ENCODE data around the gene MAP1LC3C.
"Not testable (repeated sequence)": the region's sequence is repeated elsewhere in the genome, so short reads cannot be mapped to it uniquely, and the experiment has no call there.

The MAP1LC3C gene

GRCh38 chr1:241997401-241997998, 1.4 kb downstream of the MAP1LC3C start:
- no peak for DNase-seq
- intact Hi-C loops (cut with DNase I): loop anchor here (10.0 kb wide), 1 partner anchor 103 kb away; no protein-coding TSS in a partner anchor

- no peak for DNase-seq
- intact Hi-C loops (cut with DNase I): loop anchor here (10.0 kb wide), 1 partner anchor 99 kb away; no protein-coding TSS in a partner anchor
Observed at GRCh38 chr1:241994171-241994570, 4.7 kb downstream of the MAP1LC3C start.

GRCh38 chr1:241992734-241993133, 6.2 kb downstream of the MAP1LC3C start:
- intact Hi-C loops (cut with DNase I): loop anchor here (10.0 kb wide), 1 partner anchor 98 kb away; no protein-coding TSS in a partner anchor
- DNase-seq: no peak

GRCh38 chr1:241990040-241990439, 8.9 kb downstream of the MAP1LC3C start:
- peak; percentile 16 to 88 (median 68) for DNase-seq
- intact Hi-C loops (cut with DNase I): loop anchor here (10.0 kb wide), 1 partner anchor 95 kb away; no protein-coding TSS in a partner anchor

GRCh38 chr1:241988389-241988930, 10.4 kb downstream of the MAP1LC3C start:
- intact Hi-C loops (cut with DNase I); DNase-seq: not testable (repeated sequence)

GRCh38 chr1:241985787-241986186, 13.1 kb downstream of the MAP1LC3C start:
- peak in 21 of 42 donors; percentile 12 to 64 (median 28) for DNase-seq
- intact Hi-C loops (cut with DNase I): no loop called here

- intact Hi-C loops (cut with DNase I): no loop called here
- no peak for DNase-seq
Observed at GRCh38 chr1:241979926-241980325, 19.0 kb downstream of the MAP1LC3C start.

- intact Hi-C loops (cut with DNase I): no loop called here
- no peak for DNase-seq
Observed at GRCh38 chr1:241979071-241979470, 19.8 kb downstream of the MAP1LC3C start.

GRCh38 chr1:241976229-241976628, 22.7 kb downstream of the MAP1LC3C start:
- DNase-seq: no peak
- intact Hi-C loops (cut with DNase I): no loop called here

- intact Hi-C loops (cut with DNase I): no loop called here
- peak in 2 of 42 donors; percentile 4 to 6 for DNase-seq
Observed at GRCh38 chr1:241972703-241973369, 26.1 kb downstream of the MAP1LC3C start.

GRCh38 chr1:241968611-241969010, 30.3 kb downstream of the MAP1LC3C start:
- intact Hi-C loops (cut with DNase I): no loop called here
- DNase-seq: no peak

- intact Hi-C loops (cut with DNase I): no loop called here
- DNase-seq: no peak
Observed at GRCh38 chr1:241964550-241965282, 34.2 kb downstream of the MAP1LC3C start.

GRCh38 chr1:241963722-241964121, 35.2 kb downstream of the MAP1LC3C start:
- intact Hi-C loops (cut with DNase I): no loop called here
- DNase-seq: no peak

GRCh38 chr1:241962153-241962552, 36.7 kb downstream of the MAP1LC3C start:
- no peak for DNase-seq
- intact Hi-C loops (cut with DNase I): no loop called here

GRCh38 chr1:241957692-241958494, 41.0 kb downstream of the MAP1LC3C start, which contains the start of gene BECN2:
TSS of gene BECN2 (plus strand) at chr1:241957767. CDS start at chr1:241957767, 0 bp downstream.
- intact Hi-C loops (cut with DNase I): no loop called here
- no peak for DNase-seq

GRCh38 chr1:241950390-241950789, 48.5 kb downstream of the MAP1LC3C start:
- peak in 3 of 42 donors; percentile 4 to 11 (median 10) for DNase-seq
- intact Hi-C loops (cut with DNase I): no loop called here

GRCh38 chr1:241947354-241947753, 51.5 kb downstream of the MAP1LC3C start:
- intact Hi-C loops (cut with DNase I): no loop called here
- no peak for DNase-seq

Measured in head of caudate nucleus (tissue), 42 donors.